ENCODE data around the gene SLC16A1. TPM values are rescaled to one million over a fixed set of nuclear protein-coding genes. Genes with fewer than 3 reads are reported as not detected.

Gene SLC16A1
- total and polyA plus RNA-seq, 2 experiments from 2014 or later: 231 to 593 TPM

DNA sequence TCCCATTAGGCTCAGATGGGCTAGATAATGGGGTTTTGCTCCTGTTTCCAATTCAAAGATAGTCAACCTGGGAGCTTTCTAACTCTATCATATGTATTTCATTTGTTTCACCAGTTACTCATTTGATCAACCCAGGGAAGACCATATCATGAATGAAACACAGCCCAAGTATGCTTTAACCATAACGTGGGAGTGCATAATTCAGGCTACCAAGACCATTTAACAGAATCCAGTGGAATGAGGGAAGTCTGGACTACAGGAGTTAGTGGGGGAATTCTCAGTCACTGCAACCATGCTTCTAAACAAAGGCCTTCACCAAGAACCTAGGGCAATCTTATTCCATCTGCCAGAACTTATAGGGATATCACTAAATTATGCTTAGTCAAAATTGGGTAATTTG is 15.0 kb upstream of the SLC16A1 start:
- no peaks in the 10 kb centered on the region for H3K27me3 ChIP-seq (ENCODE audit: insufficient read depth)
- Mint-ChIP-seq H3K9me3 (no peaks in the 10 kb centered on the region), H3K27me3 (ENCODE audit: insufficient read depth, low read depth, poor library complexity) (peaks cover 16% of the 10 kb centered on the region), H3K4me3 (no peak overlapping the region), H3K4me1 (no peaks in the 10 kb centered on the region), H3K27ac (no peak overlapping the region; the same call in 1 of the 2 replicates), H3K36me3 (ENCODE audit: low read depth) (peaks cover 54% of the 10 kb centered on the region)
- H3K27ac ChIP-seq (ENCODE audit: low read depth): 0 out of 2 replicates have a peak overlapping the region, but pooled peaks have one; percentile 69
- H3K9me2 ChIP-seq (ENCODE audit: insufficient read depth): no peaks in the 10 kb centered on the region
- no peak for ATAC-seq
- no peaks in the 10 kb centered on the region for H3K4me1 ChIP-seq (ENCODE audit: insufficient read depth)
- peaks cover 16% of the 10 kb centered on the region for H3K36me3 ChIP-seq (ENCODE audit: insufficient read depth)
- H3K4me2 ChIP-seq: no peak overlapping the region
- H4K20me1 ChIP-seq (replicated peaks; ENCODE audit: insufficient read depth): 0 out of 2 replicates have a peak, but pooled peaks cover 2% of the 10 kb centered on the region
- DNase-seq (ENCODE audit: low spot score): no peak
- no peak overlapping the region for H2AFZ ChIP-seq
- H3K79me2 ChIP-seq (replicated peaks; ENCODE audit: insufficient read depth): 0 out of 2 replicates have a peak, but pooled peaks cover 4% of the 10 kb centered on the region
- no peak for TF ChIP-seq EZH2phosphoT487 (IDR thresholded peaks at IDR 0.05; ENCODE audit: unreplicated experiment)
- H3K4me3 ChIP-seq: no peak overlapping the region
- H3F3A ChIP-seq (replicated peaks; ENCODE audit: low read depth): peaks cover 15% of the 10 kb centered on the region

GRCh38 chr1:112964347-112964746 is 8.4 kb upstream of the SLC16A1 start:
- Histone ChIP-seq H3K27me3 (ENCODE audit: insufficient read depth) (no peaks in the 10 kb centered on the region), H3K79me2 (replicated peaks; ENCODE audit: insufficient read depth) (peaks cover 56% of the 10 kb centered on the region), H4K20me1 (replicated peaks; ENCODE audit: insufficient read depth) (peaks cover 7% of the 10 kb centered on the region; the same call in 1 of the 2 replicates), H3F3A (replicated peaks; ENCODE audit: low read depth) (0 out of 2 replicates have a peak, but pooled peaks cover 13% of the 10 kb centered on the region), H2AFZ (no peak overlapping the region), H3K9me2 (ENCODE audit: insufficient read depth) (no peaks in the 10 kb centered on the region), H3K4me2 (no peak overlapping the region), H3K36me3 (ENCODE audit: insufficient read depth) (peaks cover 47% of the 10 kb centered on the region), H3K27ac (ENCODE audit: low read depth) (no peak overlapping the region), H3K4me1 (ENCODE audit: insufficient read depth) (peaks cover 9% of the 10 kb centered on the region), H3K4me3 (no peak overlapping the region)
- Mint-ChIP-seq H3K27ac (no peak overlapping the region), H3K36me3 (ENCODE audit: low read depth) (peaks cover 80% of the 10 kb centered on the region), H3K27me3 (ENCODE audit: insufficient read depth, low read depth, poor library complexity) (peaks cover 10% of the 10 kb centered on the region), H3K9me3 (no peaks in the 10 kb centered on the region), H3K4me1 (peaks cover 11% of the 10 kb centered on the region), H3K4me3 (no peak overlapping the region)
- no peak for DNase-seq (ENCODE audit: low spot score)
- TF ChIP-seq ZNF462 (CRISPR knock-in tag; IDR thresholded peaks at IDR 0.05) (no peak), STAT1 (IDR thresholded peaks at IDR 0.05; ENCODE audit: unreplicated experiment) (no peak), ZNF114 (CRISPR knock-in tag; IDR thresholded peaks at IDR 0.05) (no peak), ZNF331 (CRISPR knock-in tag; IDR thresholded peaks at IDR 0.05; ENCODE audit: low read depth) (no peak)
- TF ChIP-seq, protein P1, sequence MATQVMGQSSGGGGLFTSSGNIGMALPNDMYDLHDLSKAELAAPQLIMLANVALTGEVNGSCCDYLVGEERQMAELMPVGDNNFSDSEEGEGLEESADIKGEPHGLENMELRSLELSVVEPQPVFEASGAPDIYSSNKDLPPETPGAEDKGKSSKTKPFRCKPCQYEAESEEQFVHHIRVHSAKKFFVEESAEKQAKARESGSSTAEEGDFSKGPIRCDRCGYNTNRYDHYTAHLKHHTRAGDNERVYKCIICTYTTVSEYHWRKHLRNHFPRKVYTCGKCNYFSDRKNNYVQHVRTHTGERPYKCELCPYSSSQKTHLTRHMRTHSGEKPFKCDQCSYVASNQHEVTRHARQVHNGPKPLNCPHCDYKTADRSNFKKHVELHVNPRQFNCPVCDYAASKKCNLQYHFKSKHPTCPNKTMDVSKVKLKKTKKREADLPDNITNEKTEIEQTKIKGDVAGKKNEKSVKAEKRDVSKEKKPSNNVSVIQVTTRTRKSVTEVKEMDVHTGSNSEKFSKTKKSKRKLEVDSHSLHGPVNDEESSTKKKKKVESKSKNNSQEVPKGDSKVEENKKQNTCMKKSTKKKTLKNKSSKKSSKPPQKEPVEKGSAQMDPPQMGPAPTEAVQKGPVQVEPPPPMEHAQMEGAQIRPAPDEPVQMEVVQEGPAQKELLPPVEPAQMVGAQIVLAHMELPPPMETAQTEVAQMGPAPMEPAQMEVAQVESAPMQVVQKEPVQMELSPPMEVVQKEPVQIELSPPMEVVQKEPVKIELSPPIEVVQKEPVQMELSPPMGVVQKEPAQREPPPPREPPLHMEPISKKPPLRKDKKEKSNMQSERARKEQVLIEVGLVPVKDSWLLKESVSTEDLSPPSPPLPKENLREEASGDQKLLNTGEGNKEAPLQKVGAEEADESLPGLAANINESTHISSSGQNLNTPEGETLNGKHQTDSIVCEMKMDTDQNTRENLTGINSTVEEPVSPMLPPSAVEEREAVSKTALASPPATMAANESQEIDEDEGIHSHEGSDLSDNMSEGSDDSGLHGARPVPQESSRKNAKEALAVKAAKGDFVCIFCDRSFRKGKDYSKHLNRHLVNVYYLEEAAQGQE (IDR thresholded peaks at IDR 0.05; ENCODE audit: unreplicated experiment): no peak
- ATAC-seq: no peak

Measured in GM23338 (cell line).